DMS53 (cell line): ENCODE data around the gene IVD.
A peak's percentile ranks its signal among the peaks of the same experiment; 100 is the strongest.

ENCODE experiments used
- DNase-seq: peaks from one replicate; lab custom pipeline; 2025; lab: John Stamatoyannopoulos, UW

IVD gene

GRCh38 chr15:40377606-40378005 is 28.0 kb upstream of the IVD start:
- DNase-seq: no peak

GRCh38 chr15:40379374-40379773 is 26.2 kb upstream of the IVD start:
- no peak for DNase-seq

GRCh38 chr15:40379853-40380252 is 25.7 kb upstream of the IVD start:
- DNase-seq: peak; percentile 44

GRCh38 chr15:40380636-40381035 is 25.0 kb upstream of the IVD start:
- no peak for DNase-seq

- DNase-seq: no peak
These were observed 23.6 kb upstream of the IVD start for GRCh38 chr15:40381818-40382529.

- peak; percentile 95 for DNase-seq
These were observed 22.8 kb upstream of the IVD start, which contains the start of gene KNSTRN for GRCh38 chr15:40382580-40383456. Gene KNSTRN (plus strand): TSS chr15:40382721. CDS start chr15:40382836, 115 bp downstream.

- DNase-seq: no peak
These were observed 19.1 kb upstream of the IVD start for GRCh38 chr15:40386480-40386879.

GRCh38 chr15:40388941-40389823 is 16.4 kb upstream of the IVD start:
- DNase-seq: no peak

GRCh38 chr15:40389824-40390595 is 15.6 kb upstream of the IVD start:
- DNase-seq: no peak

- DNase-seq: no peak
These were observed 12.3 kb upstream of the IVD start for GRCh38 chr15:40392986-40393948.

- no peak for DNase-seq
These were observed 7.7 kb upstream of the IVD start for GRCh38 chr15:40397688-40398412.

- no peak for DNase-seq
These were observed 7.2 kb upstream of the IVD start for GRCh38 chr15:40398413-40398873.

- DNase-seq: no peak
These were observed 6.2 kb upstream of the IVD start for GRCh38 chr15:40399370-40399769.

- no peak for DNase-seq
These were observed 1.9 kb downstream of the IVD start for GRCh38 chr15:40407330-40407990.

GRCh38 chr15:40409366-40409765 is 3.8 kb downstream of the IVD start:
- DNase-seq: no peak

GRCh38 chr15:40410476-40410875 is 4.9 kb downstream of the IVD start:
- no peak for DNase-seq

- DNase-seq: no peak
These were observed 6.6 kb downstream of the IVD start for GRCh38 chr15:40412095-40412759.

GRCh38 chr15:40413036-40413435 is 7.4 kb downstream of the IVD start:
- DNase-seq: no peak
